PFSK-1 (cell line): Measurements from ENCODE around the gene PFDN1.

Experiments
- FOXP2 ChIP-seq: optimal IDR thresholded peaks from 2 replicates; pipeline ENCODE3; 2011; ENCODE audit warnings: borderline replicate concordance, control low read depth, inconsistent platforms; ENCODE audit not compliant: insufficient read depth; ENCODE audit errors: extremely low read length, extremely low read depth
- POLR2AphosphoS5 ChIP-seq: IDR thresholded peaks from 2 replicates; pipeline ENCODE4 v1.6.1; 2012; ENCODE audit warnings: low read depth, mild to moderate bottlenecking, control low read depth, low read length, moderate library complexity
- SIN3A ChIP-seq: IDR thresholded peaks from 2 replicates; pipeline ENCODE4 v1.6.1; 2012; ENCODE audit warnings: mild to moderate bottlenecking, low read length, moderate library complexity, borderline replicate concordance; ENCODE audit not compliant: insufficient read depth
- TAF1 ChIP-seq: IDR thresholded peaks from 2 replicates; pipeline ENCODE4 v1.6.1; 2012; ENCODE audit warnings: low read length, control low read depth, borderline replicate concordance; ENCODE audit not compliant: insufficient read depth
- TF ChIP-seq, protein P1 (sequence below), 2 experiments: IDR thresholded peaks; 2 replicates each; pipeline versions ENCODE4 v1.6.1 to v1.8.0; 2011 to 2012; ENCODE audit warnings: low read depth in 2 of 2, low read length in 2 of 2, control low read depth in 1 of 2, inconsistent platforms in 1 of 2, mild to moderate bottlenecking in 1 of 2, moderate library complexity in 1 of 2; ENCODE audit not compliant: insufficient read depth in 1 of 2

PFDN1 gene

DNA sequence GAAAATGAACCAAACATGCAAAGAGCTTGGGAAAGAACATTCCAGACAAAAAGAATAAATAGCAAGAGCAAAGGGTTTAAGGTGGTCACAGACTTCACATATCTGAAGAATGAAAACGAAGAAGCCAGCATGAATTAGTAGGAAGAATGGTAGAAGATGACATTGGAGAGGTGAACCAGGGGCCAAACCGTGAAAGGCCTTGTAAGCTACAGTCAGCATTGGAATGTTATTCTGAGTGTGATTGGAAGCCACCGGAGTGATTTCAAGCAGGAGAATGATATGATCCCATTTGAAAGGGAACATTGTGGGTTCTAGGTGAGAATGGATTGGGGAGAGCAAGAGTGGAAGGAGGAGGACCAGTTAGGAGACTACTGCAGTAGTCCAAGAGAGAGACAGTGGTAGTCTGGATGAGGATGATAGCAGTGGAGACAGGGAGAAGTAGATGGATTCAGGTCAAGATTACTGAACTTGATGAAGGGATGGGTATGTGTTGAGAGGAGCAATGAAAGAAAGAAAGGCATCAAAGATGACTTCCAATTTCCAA is 6.9 kb upstream of the PFDN1 start:
- no peak for TF ChIP-seq FOXP2
- no peak for TF ChIP-seq POLR2AphosphoS5
- TF ChIP-seq, protein P1, sequence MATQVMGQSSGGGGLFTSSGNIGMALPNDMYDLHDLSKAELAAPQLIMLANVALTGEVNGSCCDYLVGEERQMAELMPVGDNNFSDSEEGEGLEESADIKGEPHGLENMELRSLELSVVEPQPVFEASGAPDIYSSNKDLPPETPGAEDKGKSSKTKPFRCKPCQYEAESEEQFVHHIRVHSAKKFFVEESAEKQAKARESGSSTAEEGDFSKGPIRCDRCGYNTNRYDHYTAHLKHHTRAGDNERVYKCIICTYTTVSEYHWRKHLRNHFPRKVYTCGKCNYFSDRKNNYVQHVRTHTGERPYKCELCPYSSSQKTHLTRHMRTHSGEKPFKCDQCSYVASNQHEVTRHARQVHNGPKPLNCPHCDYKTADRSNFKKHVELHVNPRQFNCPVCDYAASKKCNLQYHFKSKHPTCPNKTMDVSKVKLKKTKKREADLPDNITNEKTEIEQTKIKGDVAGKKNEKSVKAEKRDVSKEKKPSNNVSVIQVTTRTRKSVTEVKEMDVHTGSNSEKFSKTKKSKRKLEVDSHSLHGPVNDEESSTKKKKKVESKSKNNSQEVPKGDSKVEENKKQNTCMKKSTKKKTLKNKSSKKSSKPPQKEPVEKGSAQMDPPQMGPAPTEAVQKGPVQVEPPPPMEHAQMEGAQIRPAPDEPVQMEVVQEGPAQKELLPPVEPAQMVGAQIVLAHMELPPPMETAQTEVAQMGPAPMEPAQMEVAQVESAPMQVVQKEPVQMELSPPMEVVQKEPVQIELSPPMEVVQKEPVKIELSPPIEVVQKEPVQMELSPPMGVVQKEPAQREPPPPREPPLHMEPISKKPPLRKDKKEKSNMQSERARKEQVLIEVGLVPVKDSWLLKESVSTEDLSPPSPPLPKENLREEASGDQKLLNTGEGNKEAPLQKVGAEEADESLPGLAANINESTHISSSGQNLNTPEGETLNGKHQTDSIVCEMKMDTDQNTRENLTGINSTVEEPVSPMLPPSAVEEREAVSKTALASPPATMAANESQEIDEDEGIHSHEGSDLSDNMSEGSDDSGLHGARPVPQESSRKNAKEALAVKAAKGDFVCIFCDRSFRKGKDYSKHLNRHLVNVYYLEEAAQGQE (IDR thresholded peaks at IDR 0.05; ENCODE audit: insufficient read depth in 1 of 2, low read depth in 2 of 2, low read length in 2 of 2), result no peak
- TF ChIP-seq SIN3A, result no peak
- TF ChIP-seq TAF1, result no peak

- TF ChIP-seq SIN3A, result no peak
These were observed 2.6 kb upstream of the PFDN1 start for GRCh38 chr5:140305471-140305870.

GRCh38 chr5:140303966-140304365 is 1.1 kb upstream of the PFDN1 start:
- no peak for TF ChIP-seq FOXP2
- TF ChIP-seq, protein P1 (IDR thresholded peaks at IDR 0.05; ENCODE audit: insufficient read depth in 1 of 2, low read depth in 2 of 2, low read length in 2 of 2), result no peak
- no peak for TF ChIP-seq POLR2AphosphoS5
- no peak for TF ChIP-seq SIN3A
- TF ChIP-seq TAF1, result no peak

DNA sequence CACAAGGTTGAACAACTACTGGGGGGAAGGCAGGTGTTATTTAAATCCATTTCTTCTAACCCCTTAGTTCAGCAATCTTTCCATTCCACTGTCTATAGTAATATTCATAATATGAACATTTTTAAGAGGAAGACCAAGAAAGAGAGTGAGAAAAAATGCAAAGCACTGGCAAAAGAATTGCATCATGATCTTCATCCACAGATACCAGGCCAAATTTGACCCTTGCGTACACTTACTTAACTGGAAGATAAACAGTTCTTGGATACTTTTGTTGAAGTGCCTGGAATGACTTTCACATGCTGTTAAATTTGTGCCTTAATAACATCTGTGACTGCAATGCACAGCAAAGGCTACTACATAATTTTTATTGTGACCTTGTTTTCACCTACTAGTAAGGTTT is 1.8 kb downstream of the PFDN1 start:
- TF ChIP-seq, protein P1 (IDR thresholded peaks at IDR 0.05; ENCODE audit: insufficient read depth in 1 of 2, low read depth in 2 of 2, low read length in 2 of 2), result no peak
- TF ChIP-seq TAF1 (no peak), SIN3A (no peak), POLR2AphosphoS5 (no peak), FOXP2 (no peak)

GRCh38 chr5:140299056-140299455 is 3.8 kb downstream of the PFDN1 start:
- no peak for TF ChIP-seq FOXP2
- TF ChIP-seq, protein P1 (IDR thresholded peaks at IDR 0.05; ENCODE audit: insufficient read depth in 1 of 2, low read depth in 2 of 2, low read length in 2 of 2), result no peak
- TF ChIP-seq TAF1, result no peak
- no peak for TF ChIP-seq SIN3A
- TF ChIP-seq POLR2AphosphoS5, result no peak

- TF ChIP-seq TAF1, result no peak
- no peak for TF ChIP-seq FOXP2
- TF ChIP-seq, protein P1 (IDR thresholded peaks at IDR 0.05; ENCODE audit: insufficient read depth in 1 of 2, low read depth in 2 of 2, low read length in 2 of 2), result no peak
- no peak for TF ChIP-seq POLR2AphosphoS5
- TF ChIP-seq SIN3A, result no peak
These were observed 4.7 kb downstream of the PFDN1 start for GRCh38 chr5:140298183-140298601.
